ENCODE results near the gene TBC1D22A.

TBC1D22A gene

GRCh38 chr22:46914481-46914880 is 152.0 kb downstream of the TBC1D22A start:
- no peak for DNase-seq

- peak; percentile 66 for DNase-seq
Measured at GRCh38 chr22:46914916-46915894, 152.8 kb downstream of the TBC1D22A start.

- DNase-seq = no peak
Measured at GRCh38 chr22:46915950-46916730, 153.7 kb downstream of the TBC1D22A start.

- DNase-seq = no peak
Measured at GRCh38 chr22:46916886-46917770, 154.7 kb downstream of the TBC1D22A start.

- no peak for DNase-seq
Measured at GRCh38 chr22:46917771-46918101, 155.3 kb downstream of the TBC1D22A start.

GRCh38 chr22:46918197-46918596 is 155.7 kb downstream of the TBC1D22A start:
- DNase-seq = no peak

GRCh38 chr22:46922037-46922436 is 159.6 kb downstream of the TBC1D22A start:
- no peak for DNase-seq

GRCh38 chr22:46923394-46923793 is 160.9 kb downstream of the TBC1D22A start:
- no peak for DNase-seq

GRCh38 chr22:46925818-46926217 is 163.4 kb downstream of the TBC1D22A start:
- no peak for DNase-seq

GRCh38 chr22:46929046-46929709 is 166.7 kb downstream of the TBC1D22A start:
- DNase-seq = no peak

GRCh38 chr22:46929710-46930204 is 167.3 kb downstream of the TBC1D22A start:
- DNase-seq = no peak

- DNase-seq = no peak
Measured at GRCh38 chr22:46931414-46931813, 169.0 kb downstream of the TBC1D22A start.

GRCh38 chr22:46931881-46932280 is 169.4 kb downstream of the TBC1D22A start:
- DNase-seq = no peak

- no peak for DNase-seq
Measured at GRCh38 chr22:46933040-46933930, 170.8 kb downstream of the TBC1D22A start.

GRCh38 chr22:46934172-46934745 is 171.8 kb downstream of the TBC1D22A start:
- DNase-seq = no peak

- no peak for DNase-seq
Measured at GRCh38 chr22:46934746-46935491, 172.5 kb downstream of the TBC1D22A start.

GRCh38 chr22:46935506-46936377 is 173.3 kb downstream of the TBC1D22A start:
- no peak for DNase-seq

GRCh38 chr22:46936378-46936903 is 174.0 kb downstream of the TBC1D22A start:
- no peak for DNase-seq

GRCh38 chr22:46937185-46937584 is 174.7 kb downstream of the TBC1D22A start:
- DNase-seq = no peak

Data from DMS79 (cell line).